K562 (cell line): ENCODE measurements around the gene ZFAND2B. TPM values are rescaled to one million over a fixed set of nuclear protein-coding genes. Genes with fewer than 3 reads are reported as not detected.

Source experiments
- BHLHE40 ChIP-seq: IDR thresholded peaks from 2 replicates; pipeline ENCODE4 v1.6.1; 2011; ENCODE audit warnings: low read length, improper control_type of control experiment
- CBX8 ChIP-seq: fragments of 200-600 bp; sonication (generic); IDR thresholded peaks from 2 replicates; pipeline ENCODE4 v1.6.1; 2012; ENCODE audit warnings: borderline replicate concordance, mixed run types, low read depth, mild to moderate bottlenecking, moderate library complexity, mixed read lengths, low read length, control low read depth, inconsistent platforms; ENCODE audit not compliant: poor library complexity, severe bottlenecking; ENCODE audit errors: extremely low read depth
- CCNT2 ChIP-seq: IDR thresholded peaks from 2 replicates; pipeline ENCODE4 v1.6.1; 2011; ENCODE audit warnings: borderline replicate concordance, low read depth, mild to moderate bottlenecking, moderate library complexity, mixed read lengths, low read length; ENCODE audit not compliant: insufficient read length; ENCODE audit errors: extremely low read depth
- CEBPG ChIP-seq, 3 experiments: fragments of 200-800 bp in 1 of 3; sonication (Bioruptor generic) in 1 of 3; sonication (generic) in 1 of 3; formaldehyde crosslinking in 1 of 3; IDR thresholded peaks in 2 of 3; conservative IDR thresholded peaks in 1 of 3; 2 replicates each; pipeline versions ENCODE4 v1.6.1 to v1.8.0; 2016 to 2022; ENCODE audit warnings: missing compliant biosample characterization in 2 of 3, missing genetic modification characterization in 2 of 3, mild to moderate bottlenecking in 1 of 3, missing genetic modification reagents in 1 of 3
- HDAC1 ChIP-seq, 2 experiments: fragments of 450-650 bp; IDR thresholded peaks; 2 replicates each; pipeline ENCODE4 v1.6.1; 2016 to 2017; ENCODE audit warnings: inconsistent platforms in 1 of 2, mild to moderate bottlenecking in 1 of 2, moderate library complexity in 1 of 2
- HNRNPL ChIP-seq: fragments of 200-400 bp; formaldehyde crosslinking; IDR thresholded peaks from 2 replicates; pipeline ENCODE4 v1.6.1; 2017; ENCODE audit warnings: low read depth, mild to moderate bottlenecking, low read length
- KDM5B ChIP-seq: fragments of 200-600 bp; sonication (generic); IDR thresholded peaks from 2 replicates; pipeline ENCODE4 v1.6.1; 2012; ENCODE audit warnings: low read depth, mild to moderate bottlenecking, moderate library complexity, low read length, control low read depth, inconsistent platforms; ENCODE audit not compliant: insufficient replicate concordance
- KLF1 ChIP-seq: fragments of 450-650 bp; IDR thresholded peaks from 2 replicates; pipeline ENCODE4 v1.6.1; 2016; ENCODE audit warnings: missing genetic modification characterization, missing compliant biosample characterization
- MAFK ChIP-seq: IDR thresholded peaks from 2 replicates; pipeline ENCODE4 v1.6.1; 2011; ENCODE audit warnings: low read length, improper control_type of control experiment
- MBD2 ChIP-seq: sonication (generic); IDR thresholded peaks from 2 replicates; pipeline ENCODE4 v1.6.1; 2016; ENCODE audit warnings: low read depth, borderline replicate concordance
- PHTF2 ChIP-seq: fragments of 250-450 bp; sonication (Bioruptor Pico); IDR thresholded peaks from 2 replicates; pipeline ENCODE4 v1.5.0; 2021; ENCODE audit warnings: mild to moderate bottlenecking
- RBBP5 ChIP-seq: fragments of 200-600 bp; sonication (generic); IDR thresholded peaks from 2 replicates; pipeline ENCODE4 v1.6.1; 2012; ENCODE audit warnings: borderline replicate concordance, mild to moderate bottlenecking, low read length, control low read depth, inconsistent platforms; ENCODE audit not compliant: insufficient read depth, poor library complexity, severe bottlenecking
- SP1 ChIP-seq: sonication (generic); formaldehyde crosslinking; IDR thresholded peaks from 2 replicates; pipeline ENCODE4 v1.8.1; 2022; ENCODE audit warnings: mild to moderate bottlenecking, missing genetic modification reagents
- WHSC1 ChIP-seq: IDR thresholded peaks from one replicate; pipeline ENCODE4 v1.6.1; 2012; ENCODE audit warnings: low read length, control low read depth, inconsistent platforms
- YY1 ChIP-seq, 3 experiments: IDR thresholded peaks; 2 replicates each; pipeline ENCODE4 v1.6.1; 2011; ENCODE audit warnings: low read length in 2 of 3, mild to moderate bottlenecking in 2 of 3, moderate library complexity in 2 of 3, borderline replicate concordance in 1 of 3, control low read depth in 1 of 3, low read depth in 1 of 3; ENCODE audit not compliant: insufficient read depth in 3 of 3, insufficient replicate concordance in 2 of 3, control insufficient read depth in 1 of 3, insufficient read length in 1 of 3; ENCODE audit errors: extremely low read depth in 1 of 3
- ZNF24 ChIP-seq: fragments of 450-650 bp; IDR thresholded peaks from 2 replicates; pipeline ENCODE4 v1.6.1; 2016
- ZNF3 ChIP-seq: fragments of 250-450 bp; sonication (Bioruptor Pico); IDR thresholded peaks from 2 replicates; pipeline ENCODE4 v1.5.0; 2021; ENCODE audit warnings: mild to moderate bottlenecking, moderate library complexity
- ZNF717 ChIP-seq: fragments of 250-450 bp; sonication (Bioruptor Pico); IDR thresholded peaks from 2 replicates; pipeline ENCODE4 v1.5.0; 2021
- polyA plus RNA-seq, 8 experiments: library from polyadenylated mRNA; depleted of rRNA in 4 of 8; stranded (reverse) in 5 of 8; unstranded in 3 of 8; fragments of >200 nt; fragmentation: Nextera tagmentation in 2 of 8; fragmentation: Illumina TruSeq in 1 of 8; extraction: Ambion mirVana in 2 of 8; extraction: Trizol in 1 of 8; gene quantifications; 2 replicates each; pipeline versions ENCODE4 v1.2.1 to v1.2.3, GENCODE V29; 2011 to 2014; ENCODE audit warnings: inconsistent platforms in 1 of 8, missing spikeins in 1 of 8
- total RNA-seq, 7 experiments: library from RNA; depleted of rRNA in 6 of 7; stranded (reverse); fragments of >200 nt in 6 of 7; fragmentation: Illumina TruSeq in 2 of 7; extraction: Trizol in 2 of 7; gene quantifications; 2 replicates each; pipeline versions ENCODE4 v1.2.1 to v1.2.3, GENCODE V29; 2011 to 2021; ENCODE audit warnings: low replicate concordance in 1 of 7
- TF ChIP-seq, protein P1 (sequence below): fragments of 200-800 bp; sonication (Bioruptor generic); IDR thresholded peaks from 2 replicates; pipeline ENCODE4 v1.6.1; 2017; ENCODE audit warnings: missing genetic modification characterization, missing compliant biosample characterization
- TF ChIP-seq, protein P2 (sequence below): sonication (generic); formaldehyde crosslinking; IDR thresholded peaks from 2 replicates; pipeline ENCODE4 v1.8.1; 2023; ENCODE audit warnings: mild to moderate bottlenecking, missing genetic modification reagents
- TF ChIP-seq, protein P3 (sequence below): fragments of 450-650 bp; conservative IDR thresholded peaks from 2 replicates; pipeline ENCODE4 v1.6.1; 2016; ENCODE audit warnings: missing genetic modification characterization, low read depth, mild to moderate bottlenecking, missing compliant biosample characterization, moderate library complexity

ZFAND2B gene
- total and polyA plus RNA-seq, 9 of the 15 experiments (the other 6 are each of a cell fraction or from before 2014, with no cell fraction given): 9.9 to 33.3 (median 26.1) TPM

DNA sequence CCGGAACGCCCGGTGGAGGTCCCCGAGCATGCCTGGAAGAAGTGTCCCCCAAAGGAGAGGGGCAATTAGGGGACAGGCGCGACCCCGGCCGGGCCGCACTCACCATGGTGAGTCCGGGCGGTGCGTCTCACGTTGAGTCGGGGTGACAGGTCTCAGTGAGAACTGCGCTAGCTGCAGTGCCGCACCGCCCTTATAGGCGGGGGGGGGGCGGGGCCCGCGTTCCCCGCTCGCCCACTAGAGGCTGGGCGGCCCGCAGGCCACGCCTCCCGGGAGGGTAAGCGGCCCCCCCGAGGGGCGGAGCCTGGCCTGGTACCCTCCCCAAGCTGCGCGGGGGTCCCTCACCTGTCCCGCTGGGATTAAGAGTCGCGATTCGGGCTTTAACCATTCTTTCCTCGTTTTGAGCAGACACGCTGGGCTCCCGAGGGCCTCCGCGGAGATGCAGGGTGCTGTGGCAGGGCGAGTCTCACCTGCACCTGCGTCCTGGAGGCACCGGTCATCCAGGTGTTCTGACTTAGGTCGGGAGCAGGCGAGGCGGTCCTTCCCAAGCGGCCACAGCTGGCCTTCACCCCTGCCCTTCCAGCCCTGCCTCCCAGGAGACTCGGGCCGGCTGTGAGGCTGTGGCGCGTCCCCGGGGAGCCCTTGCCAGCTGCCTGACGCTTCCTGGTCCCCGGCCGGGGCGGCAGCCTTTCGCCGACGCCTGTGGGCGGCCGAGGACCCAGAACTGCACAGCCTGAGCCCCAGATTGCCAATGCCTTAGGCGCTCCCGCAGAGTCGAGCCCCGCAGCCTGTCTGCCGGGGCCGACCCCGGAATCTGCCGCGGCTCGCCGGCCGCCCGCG, 47.4 kb downstream of the ZFAND2B start, which contains the start of gene TUBA4A (continued):
- TF ChIP-seq HDAC1 (IDR thresholded peaks at IDR 0.05) (no peak), RBBP5 (no peak), ZNF717 (CRISPR knock-in tag) (no peak), ZNF3 (no peak), CBX8 (no peak), SP1 (CRISPR knock-in tag) (peak; percentile 73; the same call in 1 of the 2 replicates), BHLHE40 (no peak), MAFK (no peak), YY1 (IDR thresholded peaks at IDR 0.05; ENCODE audit: borderline replicate concordance in 1 of 3, control insufficient read depth in 1 of 3, extremely low read depth in 1 of 3, insufficient read depth in 3 of 3, insufficient read length in 1 of 3, insufficient replicate concordance in 2 of 3, low read depth in 1 of 3, low read length in 2 of 3) (peak in 1 of 3 experiments; percentile 8), MBD2 (peak; percentile 29; the same call in 1 of the 2 replicates), CCNT2 (peak; percentile 53), WHSC1 (no peak), KDM5B (peak; percentile 94), KLF1 (tag) (no peak), PHTF2 (CRISPR knock-in tag) (no peak), HNRNPL (0 out of 2 replicates have a peak, but pooled peaks have one; percentile 55), ZNF24 (no peak), CEBPG (CRISPR knock-in tag; IDR thresholded peaks at IDR 0.05) (no peak), CEBPG (tag; conservative IDR thresholded peaks at IDR 0.05 in 1 of 2, IDR thresholded peaks at IDR 0.05 in 1 of 2) (no peak)
- TF ChIP-seq, protein P1, sequence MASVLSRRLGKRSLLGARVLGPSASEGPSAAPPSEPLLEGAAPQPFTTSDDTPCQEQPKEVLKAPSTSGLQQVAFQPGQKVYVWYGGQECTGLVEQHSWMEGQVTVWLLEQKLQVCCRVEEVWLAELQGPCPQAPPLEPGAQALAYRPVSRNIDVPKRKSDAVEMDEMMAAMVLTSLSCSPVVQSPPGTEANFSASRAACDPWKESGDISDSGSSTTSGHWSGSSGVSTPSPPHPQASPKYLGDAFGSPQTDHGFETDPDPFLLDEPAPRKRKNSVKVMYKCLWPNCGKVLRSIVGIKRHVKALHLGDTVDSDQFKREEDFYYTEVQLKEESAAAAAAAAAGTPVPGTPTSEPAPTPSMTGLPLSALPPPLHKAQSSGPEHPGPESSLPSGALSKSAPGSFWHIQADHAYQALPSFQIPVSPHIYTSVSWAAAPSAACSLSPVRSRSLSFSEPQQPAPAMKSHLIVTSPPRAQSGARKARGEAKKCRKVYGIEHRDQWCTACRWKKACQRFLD (CRISPR knock-in tag): no peak
- TF ChIP-seq, protein P2, sequence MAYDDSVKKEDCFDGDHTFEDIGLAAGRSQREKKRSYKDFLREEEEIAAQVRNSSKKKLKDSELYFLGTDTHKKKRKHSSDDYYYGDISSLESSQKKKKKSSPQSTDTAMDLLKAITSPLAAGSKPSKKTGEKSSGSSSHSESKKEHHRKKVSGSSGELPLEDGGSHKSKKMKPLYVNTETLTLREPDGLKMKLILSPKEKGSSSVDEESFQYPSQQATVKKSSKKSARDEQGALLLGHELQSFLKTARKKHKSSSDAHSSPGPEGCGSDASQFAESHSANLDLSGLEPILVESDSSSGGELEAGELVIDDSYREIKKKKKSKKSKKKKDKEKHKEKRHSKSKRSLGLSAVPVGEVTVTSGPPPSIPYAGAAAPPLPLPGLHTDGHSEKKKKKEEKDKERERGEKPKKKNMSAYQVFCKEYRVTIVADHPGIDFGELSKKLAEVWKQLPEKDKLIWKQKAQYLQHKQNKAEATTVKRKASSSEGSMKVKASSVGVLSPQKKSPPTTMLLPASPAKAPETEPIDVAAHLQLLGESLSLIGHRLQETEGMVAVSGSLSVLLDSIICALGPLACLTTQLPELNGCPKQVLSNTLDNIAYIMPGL (CRISPR knock-in tag): no peak
- TF ChIP-seq, protein P3, sequence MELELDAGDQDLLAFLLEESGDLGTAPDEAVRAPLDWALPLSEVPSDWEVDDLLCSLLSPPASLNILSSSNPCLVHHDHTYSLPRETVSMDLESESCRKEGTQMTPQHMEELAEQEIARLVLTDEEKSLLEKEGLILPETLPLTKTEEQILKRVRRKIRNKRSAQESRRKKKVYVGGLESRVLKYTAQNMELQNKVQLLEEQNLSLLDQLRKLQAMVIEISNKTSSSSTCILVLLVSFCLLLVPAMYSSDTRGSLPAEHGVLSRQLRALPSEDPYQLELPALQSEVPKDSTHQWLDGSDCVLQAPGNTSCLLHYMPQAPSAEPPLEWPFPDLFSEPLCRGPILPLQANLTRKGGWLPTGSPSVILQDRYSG (tag): no peak
